ENCODE measurements around the gene FAM193B.
A peak's percentile ranks its signal among the peaks of the same experiment; 100 is the strongest.

The FAM193B gene

DNA sequence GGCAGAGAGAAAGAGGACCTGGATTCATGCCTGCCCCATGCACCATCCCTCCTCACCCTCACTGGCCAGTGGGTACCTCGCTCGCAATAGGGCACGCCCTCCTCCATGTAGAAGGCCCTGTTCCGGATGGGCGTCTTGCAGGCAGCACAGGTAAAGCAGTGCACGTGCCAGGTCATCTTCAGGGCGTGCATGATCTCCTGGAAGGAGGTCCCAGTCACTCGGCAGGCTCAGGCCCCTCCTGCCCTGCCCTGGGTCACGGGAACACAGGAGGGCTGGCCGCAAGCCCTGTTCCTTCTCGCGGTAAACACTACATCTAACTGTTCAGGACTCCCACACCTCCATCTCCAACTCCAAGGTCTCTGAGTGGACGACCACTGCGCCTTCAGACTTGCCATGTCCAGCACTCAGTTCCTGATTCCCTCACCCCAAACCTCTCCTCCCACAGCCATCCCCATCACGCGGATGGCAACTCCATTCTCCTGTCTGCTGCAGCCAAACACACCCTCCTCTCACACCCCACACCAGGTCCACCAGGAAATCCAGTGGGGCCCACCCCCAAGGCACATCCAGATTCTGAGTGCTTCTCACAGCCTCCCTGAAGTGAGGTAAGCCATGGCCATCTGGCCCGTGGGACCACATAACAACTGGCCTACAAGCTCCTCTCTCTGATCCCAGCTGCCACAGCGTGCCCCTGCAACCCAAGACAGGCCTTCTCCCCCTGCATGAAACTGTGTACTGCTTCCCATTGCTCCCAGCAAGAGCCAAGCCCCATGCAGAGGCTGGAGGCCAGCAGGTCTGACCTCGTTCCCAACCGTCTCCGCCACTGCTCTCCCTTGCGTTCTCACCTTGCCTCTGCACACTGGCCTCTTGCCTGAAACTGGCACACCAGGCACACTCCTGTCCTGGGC, 70.1 kb downstream of the FAM193B start:
- DNase-seq = no peak

DNA sequence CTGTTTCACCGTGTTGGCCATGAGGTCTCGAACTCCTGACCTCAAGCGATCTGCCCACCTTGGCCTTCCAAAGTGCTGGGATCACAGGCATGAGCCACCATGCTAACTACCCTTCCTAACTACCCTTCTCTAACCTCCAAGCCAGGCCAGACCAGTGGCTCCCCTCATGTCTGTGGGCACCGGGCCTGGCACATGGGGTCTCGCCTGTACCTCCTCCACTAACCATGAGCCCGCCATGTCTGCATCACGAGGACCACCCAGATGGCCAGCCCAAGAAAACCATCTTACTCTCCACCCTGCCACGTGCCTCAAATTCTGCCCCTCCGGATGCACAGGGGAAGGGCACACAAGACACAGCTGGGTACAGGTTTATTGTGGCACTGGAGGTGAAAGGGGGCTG, 71.3 kb downstream of the FAM193B start:
- DNase-seq = no peak

DNA sequence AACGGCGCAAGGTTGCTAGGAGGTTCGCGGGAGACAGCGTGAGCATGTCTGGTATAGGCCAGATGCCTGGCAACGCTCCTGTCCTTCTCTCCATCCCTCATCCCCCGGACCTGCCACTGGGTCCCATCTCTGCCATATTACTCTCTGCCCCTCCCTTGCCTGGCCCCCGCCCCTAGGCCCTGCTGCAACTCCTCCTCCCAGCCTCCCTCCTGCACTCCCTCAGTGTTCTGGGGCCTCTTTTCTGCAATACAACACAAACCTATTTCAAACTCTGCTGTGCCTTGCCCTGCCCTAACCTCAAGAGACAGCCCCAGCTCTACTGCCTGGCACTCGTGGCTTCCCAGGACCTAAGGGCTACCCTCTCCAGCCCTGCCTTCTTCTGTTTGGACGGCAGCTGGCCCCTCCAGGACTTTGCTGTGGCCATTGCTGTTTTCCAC, 72.0 kb downstream of the FAM193B start:
- no peak for DNase-seq

DNA sequence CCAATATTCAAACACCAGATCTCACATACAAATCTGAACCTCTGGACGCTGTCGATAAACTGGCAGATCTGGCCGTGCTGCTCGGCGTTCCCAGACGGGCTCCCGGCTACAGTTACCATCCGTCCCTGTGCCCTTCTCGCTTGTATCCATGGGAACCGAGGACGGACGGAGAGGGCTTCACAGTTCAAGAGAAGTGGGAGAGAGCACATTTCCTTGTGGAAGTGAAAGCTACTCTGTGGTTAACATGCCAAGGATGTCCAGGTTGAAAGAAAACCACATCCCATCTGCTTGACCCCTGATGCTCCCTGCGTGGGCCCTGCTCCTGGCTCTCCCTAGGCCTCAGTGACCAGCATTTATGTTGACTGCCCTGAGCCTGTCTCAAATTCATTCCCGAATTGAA, 74.6 kb downstream of the FAM193B start:
- DNase-seq = peak; percentile 57

DNA sequence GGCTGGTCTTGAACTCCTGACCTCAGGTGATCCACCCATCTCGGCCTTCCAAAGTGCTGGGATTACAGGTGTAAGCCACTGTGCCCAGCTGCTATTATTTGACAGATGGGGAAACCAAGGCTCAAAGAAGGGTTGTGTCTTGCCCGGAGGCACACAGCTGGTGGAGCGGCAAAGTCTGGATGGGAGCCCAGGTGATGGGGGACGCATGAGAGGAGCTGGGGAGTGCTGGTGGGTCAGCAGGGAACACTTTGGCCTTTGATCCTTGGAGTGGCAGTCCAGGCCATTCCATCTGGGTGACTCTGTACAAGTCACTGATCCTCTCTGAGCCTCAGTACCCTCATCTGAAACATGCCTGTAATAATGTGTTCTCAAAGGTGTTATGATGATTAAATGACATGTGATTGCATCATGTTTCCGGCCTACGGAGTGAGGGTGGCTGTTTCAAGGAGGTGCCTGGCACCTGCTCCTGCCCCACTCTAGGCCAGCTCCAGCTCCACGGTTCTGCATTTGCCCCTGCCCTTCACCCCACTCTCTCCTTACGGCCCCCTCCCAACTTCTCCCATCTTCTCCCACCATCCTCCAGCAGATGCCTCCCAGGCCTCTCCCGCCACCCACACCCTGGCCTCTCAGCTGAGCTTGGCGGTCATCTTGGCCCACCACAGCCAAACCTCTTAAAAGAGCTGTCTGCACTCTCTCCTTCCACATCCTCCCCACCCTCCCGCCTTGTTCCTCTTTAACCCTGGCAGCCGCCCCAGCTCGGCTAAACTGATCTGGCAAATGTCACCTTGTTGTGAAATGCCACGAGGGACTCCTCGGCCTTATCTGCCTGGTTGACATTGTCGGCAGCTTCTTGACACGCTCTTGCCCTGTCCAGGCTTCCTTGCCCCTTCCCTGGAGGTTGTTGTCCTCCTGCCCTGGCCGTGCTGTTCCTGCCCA, 75.4 kb downstream of the FAM193B start:
- DNase-seq = peak; percentile 67

DNA sequence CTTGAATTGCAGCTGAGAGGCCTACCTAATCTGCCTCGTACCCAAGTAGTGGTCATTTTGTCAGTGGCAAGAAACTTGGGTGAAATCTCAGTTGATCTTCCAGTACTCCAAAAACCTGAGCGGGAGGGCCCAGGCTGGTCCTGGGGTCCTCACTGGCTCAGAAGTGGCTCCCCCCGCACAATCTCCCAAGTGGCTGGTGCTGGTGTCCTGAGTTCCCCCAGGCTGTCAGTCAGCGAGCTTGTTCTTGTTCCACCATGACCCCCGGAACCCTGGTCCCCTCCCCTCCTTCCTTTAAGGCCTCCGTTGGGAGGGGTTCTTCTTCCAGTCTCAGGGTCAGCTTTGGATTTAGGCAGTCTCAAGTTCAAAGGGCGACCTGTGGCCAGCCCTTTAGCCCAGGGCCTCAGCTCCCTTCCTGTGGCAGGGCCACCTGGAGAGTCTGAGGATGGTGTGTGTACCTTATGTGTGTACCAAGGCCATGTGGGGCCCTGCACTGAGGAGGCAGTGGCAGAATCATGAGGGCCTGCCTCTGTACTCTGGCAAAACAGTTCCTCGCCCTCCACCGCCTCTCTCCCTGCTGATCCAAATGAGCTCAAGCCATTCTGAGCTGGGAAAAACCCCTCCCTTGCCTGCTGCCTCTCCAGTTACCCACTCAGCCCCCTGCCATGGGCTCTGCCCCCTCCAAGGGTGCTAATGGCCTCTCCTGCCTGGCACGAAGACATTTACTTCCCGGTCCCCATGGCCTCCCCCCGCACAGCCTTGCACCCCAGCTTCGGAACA, 76.5 kb downstream of the FAM193B start:
- DNase-seq = peak; percentile 49

DNA sequence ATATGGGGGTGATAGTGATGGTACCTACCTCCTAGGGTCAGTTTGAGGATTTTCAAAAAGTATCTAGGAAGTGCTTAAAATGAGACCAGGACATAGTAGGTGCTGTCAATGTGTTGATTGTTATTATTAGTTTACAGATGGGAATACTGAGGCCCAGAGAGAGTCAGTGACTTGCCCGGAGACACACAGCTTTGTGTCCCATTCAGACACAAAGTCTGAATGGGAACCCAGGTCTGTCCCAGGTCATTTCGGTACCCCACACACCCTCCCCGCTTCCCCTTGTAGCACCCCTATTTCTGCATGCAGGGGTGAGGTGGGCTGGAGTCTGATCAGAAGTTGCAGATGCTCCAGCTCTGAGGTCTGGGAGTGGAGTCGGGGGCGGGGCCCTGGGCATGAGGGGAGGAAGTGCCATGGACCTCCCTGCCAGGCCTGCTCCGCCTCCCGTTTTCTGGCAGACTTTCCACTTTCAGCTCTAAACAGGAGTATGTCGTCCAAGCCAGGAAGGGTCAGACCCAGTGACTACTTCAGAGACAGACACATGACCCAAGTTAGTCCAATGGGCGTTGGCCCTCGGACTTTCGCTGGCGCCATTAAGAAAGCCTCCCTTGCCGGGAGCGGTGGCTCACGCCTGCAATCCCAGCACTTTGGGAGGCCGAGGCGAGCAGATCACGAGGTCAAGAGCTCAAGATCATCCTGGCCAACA, 77.7 kb downstream of the FAM193B start:
- peak; percentile 76 for DNase-seq

DNA sequence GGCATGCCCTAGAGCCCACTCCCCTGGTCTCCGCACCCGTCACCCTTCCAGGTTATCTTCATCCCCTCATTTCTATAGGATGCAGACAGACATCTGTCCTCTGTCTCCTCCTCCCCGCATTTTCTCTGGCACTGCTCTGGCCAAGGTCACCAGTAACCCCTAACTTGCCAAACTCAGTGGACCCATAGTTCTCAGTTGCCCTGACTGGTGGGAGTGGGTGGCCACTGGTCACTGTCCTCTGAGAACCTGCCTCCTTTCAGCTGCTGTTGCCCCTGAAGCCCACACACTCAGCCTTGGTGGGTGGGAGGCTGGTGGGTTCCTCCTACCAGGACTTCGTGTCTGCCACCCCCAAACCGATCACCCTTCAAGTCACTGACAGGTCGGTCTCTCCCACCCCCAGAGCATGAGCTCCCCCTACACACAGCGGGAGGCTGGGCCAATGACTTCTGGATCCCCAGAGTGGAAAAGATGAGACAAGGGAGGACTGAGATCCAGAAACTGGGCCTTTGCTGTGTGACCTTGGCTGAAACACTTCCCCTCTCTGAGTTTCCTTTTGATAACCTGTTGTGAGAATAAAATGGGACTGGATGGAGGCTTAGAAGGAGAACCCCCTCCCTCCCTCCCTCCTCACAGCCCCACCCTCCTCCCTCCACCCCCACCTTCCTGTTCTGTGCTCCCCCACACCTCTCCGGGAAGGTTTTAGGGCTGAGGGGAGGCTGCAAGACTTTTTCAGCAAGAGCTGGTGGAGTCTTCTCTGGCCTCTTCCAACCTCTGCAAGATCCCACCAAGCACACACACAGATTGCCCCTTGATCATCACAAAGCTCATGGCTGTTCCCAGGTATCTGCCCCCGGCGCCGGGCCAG, 78.6 kb downstream of the FAM193B start:
- no peak for DNase-seq

DNA sequence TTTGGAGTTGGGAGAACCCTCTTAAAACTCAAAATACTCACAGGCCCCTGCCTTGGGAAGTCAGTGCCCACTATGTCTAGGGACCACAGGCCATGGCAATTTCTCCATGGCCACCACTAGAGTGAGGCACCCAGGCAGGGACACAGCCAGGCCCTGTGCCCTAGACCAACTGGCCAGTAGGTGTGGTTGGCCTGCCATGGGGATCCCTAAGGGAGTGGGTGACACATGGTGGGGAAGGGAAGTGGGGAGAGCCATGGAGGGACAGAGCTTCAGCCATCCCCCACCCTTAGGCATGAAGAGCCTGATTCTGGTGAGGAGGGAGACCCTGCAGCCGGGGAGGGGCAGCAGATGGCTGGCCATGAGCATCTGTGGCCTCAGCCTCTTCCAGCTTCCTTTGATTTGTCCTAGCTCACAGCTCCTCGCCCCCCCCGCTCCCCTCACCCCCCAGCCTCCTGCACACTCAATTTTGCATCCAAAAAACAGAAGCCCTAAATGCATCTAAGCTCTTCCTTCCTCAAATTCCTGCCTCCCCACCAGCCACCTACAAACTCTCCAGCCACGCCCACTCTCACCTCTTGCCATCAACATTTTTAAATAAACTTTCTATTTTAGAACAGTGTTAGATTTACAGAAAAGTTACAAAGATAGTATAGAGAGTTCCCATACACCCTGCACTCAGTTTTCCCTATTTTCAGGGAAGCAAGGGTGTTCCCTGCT, 79.4 kb downstream of the FAM193B start:
- peak; percentile 50 for DNase-seq

DNA sequence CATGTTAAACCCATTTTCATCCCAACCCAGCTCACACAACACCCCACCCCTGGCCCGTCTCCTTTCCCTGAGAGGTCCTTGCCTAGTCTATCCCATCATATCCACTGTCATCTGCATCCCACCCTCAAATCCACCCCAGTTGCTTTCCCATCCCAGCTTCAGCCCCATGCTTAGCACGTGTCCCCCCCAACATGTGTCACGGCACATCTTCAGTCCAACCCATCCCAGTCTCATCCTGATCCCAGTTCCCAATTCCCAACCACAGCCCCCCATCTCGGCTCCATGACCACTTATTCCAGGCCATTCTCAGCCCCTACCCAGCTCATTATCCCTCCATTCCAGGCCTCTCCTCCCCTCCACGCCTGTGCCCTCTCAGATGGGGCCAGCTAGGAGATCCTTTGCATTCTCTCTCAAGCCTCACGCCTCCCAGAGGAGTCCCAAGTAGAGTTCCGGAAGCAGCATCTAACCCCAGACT, 80.3 kb downstream of the FAM193B start:
- DNase-seq = peak; percentile 47

DNA sequence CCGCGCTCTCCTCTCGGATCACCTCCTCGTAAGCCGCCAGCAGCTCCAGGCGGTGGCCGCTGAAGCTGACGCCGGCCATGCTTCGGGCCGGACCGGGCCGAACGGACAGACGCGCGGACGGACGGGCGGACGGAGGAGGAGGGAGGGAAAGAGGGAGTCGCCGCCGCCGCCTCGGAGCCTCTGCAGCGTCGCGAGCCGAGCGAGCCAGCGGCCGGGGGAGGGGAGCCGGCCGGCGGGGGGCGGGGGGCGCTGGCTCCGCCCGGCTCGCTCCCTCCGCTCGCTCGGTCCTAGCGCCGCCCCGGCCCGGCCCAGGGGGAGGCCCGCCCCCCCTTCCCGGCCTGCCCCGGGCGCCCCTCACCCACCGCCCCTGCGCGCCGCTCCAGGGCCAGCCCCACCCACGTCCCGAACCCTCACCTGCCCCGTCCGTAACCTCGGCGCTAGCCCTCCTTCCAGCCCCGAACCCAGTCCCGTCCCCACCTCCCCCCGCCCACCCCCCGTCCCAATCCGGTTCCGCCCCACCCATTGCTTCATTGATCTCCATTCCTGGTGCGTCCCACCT, 80.8 kb downstream of the FAM193B start, which contains the start of gene DBN1:
Gene DBN1 (minus strand): TSS at position 192 of the 559 bp plus-strand sequence. CDS start 113 bp downstream, at position 79.
- DNase-seq = peak; percentile 80

DNA sequence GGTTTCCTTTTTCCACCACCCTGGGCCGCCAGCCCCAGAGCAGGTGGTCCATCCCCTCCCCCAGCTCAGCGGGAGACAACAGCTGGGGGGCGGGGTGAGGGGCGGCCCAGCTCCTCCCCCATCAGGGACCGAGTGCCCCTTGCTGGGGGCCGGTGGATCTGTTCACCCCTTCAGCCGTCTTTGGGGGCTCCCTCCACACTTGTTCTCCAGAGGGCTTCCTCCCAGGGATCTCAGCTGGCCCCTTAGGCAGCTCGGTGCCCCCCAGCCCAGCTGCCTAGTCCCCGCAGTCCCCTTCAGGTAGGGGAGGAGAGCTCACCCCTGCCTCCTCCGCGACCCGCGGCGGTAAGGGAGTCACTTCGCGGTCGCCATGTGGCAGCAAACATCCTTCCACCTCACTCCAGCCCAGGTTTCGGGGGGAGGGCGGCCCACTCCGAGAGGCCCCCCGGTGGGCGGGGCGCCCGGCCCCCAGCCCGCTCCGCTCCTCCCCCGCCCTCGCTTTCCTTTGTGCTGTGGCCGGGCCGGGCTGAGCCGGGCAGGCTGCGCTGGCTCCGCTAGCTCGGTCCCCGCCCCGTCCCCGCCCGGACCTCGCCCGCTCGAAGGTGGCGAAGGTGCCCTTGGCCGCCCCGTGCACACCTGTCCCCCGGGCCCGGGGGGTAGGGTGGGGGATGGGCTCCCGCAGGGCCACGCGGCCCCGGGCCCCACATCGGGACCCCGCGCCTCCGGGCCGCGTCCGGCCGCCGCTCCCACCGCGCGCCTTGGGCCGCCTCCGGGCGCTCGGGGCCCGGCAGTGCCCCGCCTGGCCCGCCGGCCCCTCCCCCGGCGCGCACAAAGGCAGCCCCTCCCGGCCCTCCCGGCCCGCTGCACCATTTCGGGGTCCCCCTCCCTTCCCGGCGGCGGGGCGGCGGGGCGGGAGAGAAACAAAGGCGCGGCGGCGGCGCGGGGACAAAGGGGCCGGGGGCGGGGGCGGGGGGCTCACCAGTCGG, 81.6 kb downstream of the FAM193B start:
- peak; percentile 52 for DNase-seq

DNA sequence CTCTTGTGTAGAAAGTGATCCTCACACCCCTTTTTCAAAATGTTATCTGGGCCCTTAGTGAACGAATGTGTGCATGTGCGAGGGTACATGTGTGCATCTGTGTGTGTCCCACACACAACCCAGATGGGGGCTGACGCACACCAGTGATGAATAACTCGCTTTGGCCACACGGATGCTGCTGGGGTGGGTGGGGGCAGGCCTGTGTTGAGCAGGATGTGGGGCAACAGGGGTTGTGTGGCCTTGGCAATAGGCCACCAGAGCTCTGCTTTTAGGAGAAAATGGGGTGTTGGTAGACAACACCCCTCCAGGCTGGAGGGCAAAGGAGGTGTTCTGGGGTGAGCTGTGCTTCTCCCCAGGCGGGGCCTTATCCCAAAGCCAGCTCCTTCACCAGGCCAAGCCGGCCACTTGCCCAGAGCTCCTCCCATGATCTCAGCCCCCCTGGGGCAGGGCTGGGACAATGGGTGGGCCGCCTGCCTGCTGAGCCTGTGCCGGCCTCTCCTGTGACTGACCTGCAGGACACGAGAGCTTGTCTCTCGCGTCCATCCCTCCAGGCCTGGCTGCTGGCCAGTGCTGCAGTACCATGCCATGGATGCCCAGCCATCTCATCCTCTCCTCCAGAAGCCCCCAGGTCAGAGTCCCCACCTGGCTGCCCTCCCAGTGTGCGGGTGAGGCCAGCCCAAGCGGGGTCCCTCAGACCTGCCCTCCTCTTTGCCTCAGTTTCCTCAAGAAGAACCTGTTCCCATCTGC, 82.6 kb downstream of the FAM193B start:
- peak; percentile 65 for DNase-seq

DNA sequence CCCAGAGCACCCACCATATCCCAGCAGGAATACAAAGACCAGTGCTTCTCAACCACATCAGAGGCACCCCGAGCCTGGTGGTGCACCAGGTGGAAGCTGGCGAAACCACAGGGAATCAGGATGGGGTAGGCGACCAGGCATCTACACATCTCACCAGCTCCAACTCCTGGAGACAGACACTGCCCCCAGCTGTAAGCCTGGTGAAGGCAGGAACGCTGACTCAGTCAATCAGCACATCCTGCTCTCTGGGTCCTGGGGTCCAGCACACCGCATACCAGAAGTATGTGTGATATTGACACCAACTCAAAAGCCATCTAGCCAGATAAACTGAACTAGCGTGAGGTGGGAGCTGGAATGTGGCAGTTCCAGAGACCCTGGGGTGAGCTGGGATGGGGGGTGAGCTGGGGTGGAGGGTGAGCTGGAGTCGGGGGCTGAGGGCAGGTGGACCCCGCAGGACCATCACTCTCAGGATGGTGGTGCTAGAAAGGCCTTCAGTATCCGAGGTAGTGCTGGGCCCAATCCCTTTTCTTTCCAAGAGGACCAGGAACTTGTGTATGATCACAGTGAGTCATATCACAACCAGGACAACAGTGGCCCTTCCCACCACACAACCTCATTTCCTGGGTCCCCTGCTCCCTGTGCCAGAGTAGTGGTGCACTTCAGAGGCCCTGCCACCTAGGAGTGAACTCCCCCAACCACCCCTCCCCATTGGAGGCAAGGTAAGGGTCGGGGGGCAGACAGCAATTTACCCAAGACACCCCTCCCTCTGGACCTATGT, 83.4 kb downstream of the FAM193B start:
- peak; percentile 68 for DNase-seq

Data from fibroblast of skin of abdomen (primary cell).